Left lung (tissue), 10 donors: ENCODE data around the gene SLC22A23. TPM values are rescaled to one million over a fixed set of nuclear protein-coding genes. Genes with fewer than 3 reads are reported as not detected.

Experiments
- ATAC-seq: fragments of 200-7000 bp; cut with Tn5 transposase; one replicate; pipeline ENCODE4 v1.9.1; 2020; ENCODE audit warnings: moderate library complexity
- DNase-seq, 4 donors: peaks; one replicate each; pipeline ENCODE4 v3.0.0-alpha.2; 2013 to 2020
- H3K27ac ChIP-seq, 2 donors: fragments of 200-600 bp; sonication (generic) in 1 of 2; one replicate each; pipeline versions ENCODE4 v1.5.0 to v1.8.0; 2020 to 2021
- H3K27me3 ChIP-seq, 2 donors: fragments of 200-600 bp; sonication (generic) in 1 of 2; one replicate each; pipeline versions ENCODE4 v1.5.0 to v1.8.0; 2020 to 2021
- H3K36me3 ChIP-seq, 2 donors: fragments of 200-600 bp; sonication (generic) in 1 of 2; one replicate each; pipeline versions ENCODE4 v1.5.0 to v1.8.0; 2020 to 2021
- H3K4me1 ChIP-seq, 2 donors: fragments of 200-600 bp; one replicate each; pipeline ENCODE4 v1.8.0; 2021
- H3K4me3 ChIP-seq, 2 donors: fragments of 200-600 bp; sonication (generic) in 1 of 2; one replicate each; pipeline versions ENCODE4 v1.5.0 to v1.8.0; 2020 to 2021; ENCODE audit warnings: mild to moderate bottlenecking in 1 of 2
- H3K9me3 ChIP-seq, 2 donors: fragments of 200-600 bp; sonication (generic) in 1 of 2; one replicate each; pipeline versions ENCODE4 v1.5.0 to v1.8.0; 2020 to 2021
- intact Hi-C, 2 donors: fragments of 100-400 bp; cut with DNase I; formaldehyde crosslinking; loops; one replicate each; pipeline versions ENCODE4 v1.11.2 to v1.14.2; 2022
- polyA plus RNA-seq, 6 donors: library from polyadenylated mRNA; unstranded; fragments of 120-200 nt; gene quantifications; one replicate each; pipeline ENCODE4 v1.2.1, GENCODE V29; 2013; ENCODE audit not compliant: insufficient read length in 6 of 6
- total RNA-seq, 2 donors: library from RNA; stranded (reverse); fragmentation: NEBNext Ultra II Directional; extraction: Animal tissue kit (Norgen Biotek cat#: 25700); gene quantifications; one replicate each; pipeline ENCODE4 v1.2.1, GENCODE V29; 2021
- TF ChIP-seq, protein P1 (sequence below), 2 donors: fragments of 200-600 bp; sonication (generic) in 1 of 2; IDR thresholded peaks; one replicate each; pipeline versions ENCODE4 v1.5.0 to v1.8.0; 2021; ENCODE audit warnings: antibody characterized with exemption in 2 of 2
- donor health status: DM: no; HTN: yes; CAD: no.
- donor health status: DM: no; HTN: no; CAD: no.

The SLC22A23 gene
- total and polyA plus RNA-seq, 8 donors = 19.7 to 31.2 (median 23.9) TPM

DNA sequence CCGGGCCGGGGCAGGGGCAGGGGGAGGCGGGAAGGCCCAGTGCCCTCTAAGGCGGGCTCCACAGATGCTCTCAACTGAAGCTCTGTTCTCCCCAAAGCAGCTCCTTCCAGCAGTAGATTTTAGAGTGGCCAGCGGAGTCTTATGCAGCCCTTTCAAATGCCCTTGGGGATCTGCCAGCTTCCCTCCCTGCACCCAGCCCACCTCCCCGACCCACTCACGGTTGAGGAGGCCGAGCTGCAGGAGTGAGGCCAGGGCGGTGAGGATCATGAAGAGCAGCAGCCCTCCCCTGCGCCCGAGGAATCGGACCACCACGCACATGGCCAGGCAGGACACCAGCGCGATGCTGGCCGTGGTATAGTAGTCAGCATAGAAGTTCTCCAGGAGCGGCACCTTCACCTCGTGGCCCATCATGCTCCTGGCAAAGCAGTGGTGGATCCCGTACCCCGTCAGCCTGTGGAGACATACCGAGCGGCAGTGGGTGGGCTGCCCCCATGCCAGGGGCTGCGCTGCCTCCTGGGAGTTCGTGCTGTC is 170.1 kb downstream of the SLC22A23 start:
- no peaks in the 10 kb centered on the region for H3K27me3 ChIP-seq
- DNase-seq (peak in 1 of 4 donors; percentile 28), ATAC-seq (no peak)
- TF ChIP-seq, protein P1, sequence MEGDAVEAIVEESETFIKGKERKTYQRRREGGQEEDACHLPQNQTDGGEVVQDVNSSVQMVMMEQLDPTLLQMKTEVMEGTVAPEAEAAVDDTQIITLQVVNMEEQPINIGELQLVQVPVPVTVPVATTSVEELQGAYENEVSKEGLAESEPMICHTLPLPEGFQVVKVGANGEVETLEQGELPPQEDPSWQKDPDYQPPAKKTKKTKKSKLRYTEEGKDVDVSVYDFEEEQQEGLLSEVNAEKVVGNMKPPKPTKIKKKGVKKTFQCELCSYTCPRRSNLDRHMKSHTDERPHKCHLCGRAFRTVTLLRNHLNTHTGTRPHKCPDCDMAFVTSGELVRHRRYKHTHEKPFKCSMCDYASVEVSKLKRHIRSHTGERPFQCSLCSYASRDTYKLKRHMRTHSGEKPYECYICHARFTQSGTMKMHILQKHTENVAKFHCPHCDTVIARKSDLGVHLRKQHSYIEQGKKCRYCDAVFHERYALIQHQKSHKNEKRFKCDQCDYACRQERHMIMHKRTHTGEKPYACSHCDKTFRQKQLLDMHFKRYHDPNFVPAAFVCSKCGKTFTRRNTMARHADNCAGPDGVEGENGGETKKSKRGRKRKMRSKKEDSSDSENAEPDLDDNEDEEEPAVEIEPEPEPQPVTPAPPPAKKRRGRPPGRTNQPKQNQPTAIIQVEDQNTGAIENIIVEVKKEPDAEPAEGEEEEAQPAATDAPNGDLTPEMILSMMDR (IDR thresholded peaks at IDR 0.05) = no peak
- H3K9me3 ChIP-seq = no peaks in the 10 kb centered on the region
- no peak overlapping the region for H3K4me3 ChIP-seq
- intact Hi-C loops = loop anchor here in 1 of 2 donors (10.0 kb wide), 1 partner anchor 168 kb away; the partner anchor contains the start of gene SLC22A23
- peaks cover 0 to 7% of the 10 kb centered on the region in 2 donors for H3K36me3 ChIP-seq
- peaks cover 3 to 11% of the 10 kb centered on the region in 2 donors for H3K4me1 ChIP-seq
- no peak overlapping the region for H3K27ac ChIP-seq

DNA sequence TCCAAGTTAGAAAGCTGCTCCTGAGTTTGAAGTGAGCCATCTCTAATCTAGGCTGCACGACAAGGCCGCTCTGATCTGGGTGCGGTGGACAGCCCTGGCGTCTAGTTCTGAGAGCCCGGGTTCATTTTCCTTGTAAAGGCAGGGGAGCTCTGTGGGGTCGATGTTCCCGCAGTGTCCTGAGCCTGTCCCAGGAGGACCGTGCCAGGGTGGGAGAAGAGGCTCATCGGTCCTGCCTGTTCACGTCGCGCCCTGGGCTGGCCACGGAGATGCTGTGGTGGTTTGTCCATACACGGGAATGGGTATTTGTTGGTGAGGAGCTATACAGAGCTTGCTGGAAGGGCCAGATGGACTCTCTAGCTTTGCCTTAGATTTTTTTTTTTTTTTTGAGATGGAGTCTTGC is 171.1 kb downstream of the SLC22A23 start:
- TF ChIP-seq, protein P1 (IDR thresholded peaks at IDR 0.05) = no peak

GRCh38 chr6:3285049-3285639 is 171.7 kb downstream of the SLC22A23 start:
- intact Hi-C loops = loop anchor here in 1 of 2 donors (10.0 kb wide), 1 partner anchor 170 kb away; the partner anchor contains the start of gene SLC22A23
- DNase-seq (peak in 1 of 4 donors; percentile 27), ATAC-seq (no peak)
- Histone ChIP-seq H3K9me3 (no peaks in the 10 kb centered on the region), H3K4me3 (no peak overlapping the region), H3K36me3 (peaks cover 0 to 7% of the 10 kb centered on the region in 2 donors), H3K4me1 (peaks cover 3 to 16% of the 10 kb centered on the region in 2 donors), H3K27ac (no peak overlapping the region), H3K27me3 (no peaks in the 10 kb centered on the region)
- TF ChIP-seq, protein P1 (IDR thresholded peaks at IDR 0.05) = no peak

More for the DNA sequence above, 171.1 kb downstream of the SLC22A23 start:
- intact Hi-C loops = loop anchor here in 1 of 2 donors (10.0 kb wide), 1 partner anchor 169 kb away; the partner anchor contains the start of gene SLC22A23
- Histone ChIP-seq H3K27ac (no peak overlapping the region), H3K36me3 (peaks cover 0 to 7% of the 10 kb centered on the region in 2 donors), H3K27me3 (no peaks in the 10 kb centered on the region), H3K4me1 (peaks cover 3 to 16% of the 10 kb centered on the region in 2 donors), H3K9me3 (no peaks in the 10 kb centered on the region), H3K4me3 (no peak overlapping the region)
- ATAC-seq = no peak
- peak in 1 of 4 donors; percentile 33 for DNase-seq

- intact Hi-C loops = loop anchor here in 1 of 2 donors (10.0 kb wide), 1 partner anchor 170 kb away; the partner anchor contains the start of gene SLC22A23
- no peak for ATAC-seq
- DNase-seq = peak in 1 of 4 donors; percentile 27
These were observed 172.4 kb downstream of the SLC22A23 start for GRCh38 chr6:3284436-3284876.

More at GRCh38 chr6:3284436-3284876, 172.4 kb downstream of the SLC22A23 start:
- no peaks in the 10 kb centered on the region for H3K27me3 ChIP-seq
- TF ChIP-seq, protein P1 (IDR thresholded peaks at IDR 0.05) = no peak
- H3K4me3 ChIP-seq = no peak overlapping the region
- peaks cover 0 to 7% of the 10 kb centered on the region in 2 donors for H3K36me3 ChIP-seq
- H3K9me3 ChIP-seq = no peaks in the 10 kb centered on the region
- peaks cover 3 to 21% of the 10 kb centered on the region in 2 donors for H3K4me1 ChIP-seq
- no peak overlapping the region for H3K27ac ChIP-seq
